ENCODE measurements around the gene LTBP2. TPM values are rescaled to one million over a fixed set of nuclear protein-coding genes. Genes with fewer than 3 reads are reported as not detected.

LTBP2 gene
- total RNA-seq, 1 donor from 2014 or later: 39.5 TPM

DNA sequence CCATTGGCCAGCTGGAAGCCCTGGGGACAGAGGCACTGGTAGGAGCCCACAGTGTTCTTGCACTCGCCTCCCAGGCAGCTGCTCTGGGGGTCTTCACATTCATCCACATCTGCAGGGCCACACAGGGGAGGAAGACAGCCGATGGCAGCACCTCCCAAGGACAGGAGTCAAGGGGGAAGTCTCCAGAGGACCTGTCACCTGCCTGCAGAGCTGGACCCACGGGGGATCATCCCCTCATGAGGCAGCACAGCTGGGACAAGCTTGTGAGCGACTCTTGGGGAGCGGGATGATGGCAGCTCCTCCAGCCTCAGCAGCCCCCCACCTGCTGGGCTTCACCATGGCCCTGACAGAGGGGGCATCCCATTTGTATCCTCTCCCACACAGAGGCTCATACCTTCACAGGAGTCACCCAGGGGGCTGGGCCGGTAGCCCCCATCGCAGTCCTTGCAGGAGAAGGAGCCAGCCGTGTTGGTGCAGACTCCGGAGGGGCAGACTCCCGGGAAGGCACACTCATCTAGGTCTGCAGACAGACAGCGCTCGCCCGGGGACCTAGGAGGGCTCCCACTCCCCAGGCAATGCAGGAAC is 103.1 kb downstream of the LTBP2 start:
- Histone ChIP-seq H3K27ac (no peak overlapping the region), H3K27me3 (ENCODE audit: low read depth) (no peaks in the 10 kb centered on the region), H3K4me1 (peaks cover 4% of the 10 kb centered on the region), H3K36me3 (no peaks in the 10 kb centered on the region), H3K4me3 (no peak overlapping the region), H3K9me3 (no peaks in the 10 kb centered on the region)
- intact Hi-C loops (cut with DNase I): no loop called here
- peak; percentile 35 for DNase-seq
- no peak for ATAC-seq
- TF ChIP-seq, protein P1, sequence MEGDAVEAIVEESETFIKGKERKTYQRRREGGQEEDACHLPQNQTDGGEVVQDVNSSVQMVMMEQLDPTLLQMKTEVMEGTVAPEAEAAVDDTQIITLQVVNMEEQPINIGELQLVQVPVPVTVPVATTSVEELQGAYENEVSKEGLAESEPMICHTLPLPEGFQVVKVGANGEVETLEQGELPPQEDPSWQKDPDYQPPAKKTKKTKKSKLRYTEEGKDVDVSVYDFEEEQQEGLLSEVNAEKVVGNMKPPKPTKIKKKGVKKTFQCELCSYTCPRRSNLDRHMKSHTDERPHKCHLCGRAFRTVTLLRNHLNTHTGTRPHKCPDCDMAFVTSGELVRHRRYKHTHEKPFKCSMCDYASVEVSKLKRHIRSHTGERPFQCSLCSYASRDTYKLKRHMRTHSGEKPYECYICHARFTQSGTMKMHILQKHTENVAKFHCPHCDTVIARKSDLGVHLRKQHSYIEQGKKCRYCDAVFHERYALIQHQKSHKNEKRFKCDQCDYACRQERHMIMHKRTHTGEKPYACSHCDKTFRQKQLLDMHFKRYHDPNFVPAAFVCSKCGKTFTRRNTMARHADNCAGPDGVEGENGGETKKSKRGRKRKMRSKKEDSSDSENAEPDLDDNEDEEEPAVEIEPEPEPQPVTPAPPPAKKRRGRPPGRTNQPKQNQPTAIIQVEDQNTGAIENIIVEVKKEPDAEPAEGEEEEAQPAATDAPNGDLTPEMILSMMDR (IDR thresholded peaks at IDR 0.05): no peak

DNA sequence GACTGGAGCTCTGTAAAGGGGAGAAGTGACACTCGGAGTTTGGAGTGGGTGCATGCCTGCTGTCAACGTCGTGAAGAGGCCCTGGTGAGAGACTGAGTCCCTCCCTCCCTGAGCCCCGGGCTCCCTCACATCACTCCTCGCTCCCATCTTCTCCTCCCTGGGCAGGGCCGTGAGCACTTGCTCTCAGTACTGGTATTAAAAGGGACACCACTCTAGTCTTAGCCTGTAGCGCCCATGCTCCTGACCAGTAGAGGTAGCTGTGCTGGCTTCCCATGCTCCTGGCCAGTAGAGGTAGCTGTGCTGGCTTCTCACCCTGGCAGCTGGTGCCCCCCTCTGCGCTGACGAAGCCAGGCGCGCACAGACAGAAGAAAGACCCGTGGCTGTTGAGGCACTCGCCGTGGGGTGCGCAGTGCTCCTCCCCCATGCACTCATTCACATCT is 103.7 kb downstream of the LTBP2 start:
- H3K27ac ChIP-seq: no peak overlapping the region
- intact Hi-C loops (cut with DNase I): no loop called here

DNA sequence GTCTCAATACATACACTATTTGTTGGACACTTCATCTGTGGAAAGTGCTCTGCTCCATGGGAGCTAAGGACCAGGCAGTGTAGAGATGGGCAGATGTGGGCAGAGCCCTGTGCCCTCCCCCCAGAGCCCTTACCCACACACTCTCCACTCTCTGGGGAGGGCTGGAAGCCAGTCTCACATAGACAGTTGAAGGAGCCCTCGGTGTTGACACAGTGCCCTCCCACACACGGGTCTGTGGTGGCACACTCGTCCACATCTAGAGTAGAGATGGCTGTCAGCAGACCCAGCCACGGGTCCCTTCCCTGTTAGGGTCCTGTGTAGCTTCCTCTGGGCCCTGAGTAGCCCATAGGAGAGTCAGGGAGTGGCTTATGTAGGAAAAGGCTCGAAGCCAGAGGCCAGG is 104.2 kb downstream of the LTBP2 start:
- Histone ChIP-seq H3K4me1 (no peaks in the 10 kb centered on the region), H3K27me3 (ENCODE audit: low read depth) (no peaks in the 10 kb centered on the region), H3K4me3 (no peak overlapping the region), H3K27ac (no peak overlapping the region), H3K9me3 (no peaks in the 10 kb centered on the region), H3K36me3 (no peaks in the 10 kb centered on the region)
- no peak for ATAC-seq
- TF ChIP-seq, protein P1 (IDR thresholded peaks at IDR 0.05): no peak
- DNase-seq: peak; percentile 28
- intact Hi-C loops (cut with DNase I): no loop called here

More for the DNA sequence above, 103.7 kb downstream of the LTBP2 start:
- Histone ChIP-seq H3K27me3 (ENCODE audit: low read depth) (no peaks in the 10 kb centered on the region), H3K4me3 (no peak overlapping the region), H3K9me3 (no peaks in the 10 kb centered on the region), H3K36me3 (no peaks in the 10 kb centered on the region), H3K4me1 (no peaks in the 10 kb centered on the region)
- DNase-seq: no peak
- ATAC-seq: peak in 1 of 2 donors; percentile 20
- TF ChIP-seq, protein P1 (IDR thresholded peaks at IDR 0.05): no peak

DNA sequence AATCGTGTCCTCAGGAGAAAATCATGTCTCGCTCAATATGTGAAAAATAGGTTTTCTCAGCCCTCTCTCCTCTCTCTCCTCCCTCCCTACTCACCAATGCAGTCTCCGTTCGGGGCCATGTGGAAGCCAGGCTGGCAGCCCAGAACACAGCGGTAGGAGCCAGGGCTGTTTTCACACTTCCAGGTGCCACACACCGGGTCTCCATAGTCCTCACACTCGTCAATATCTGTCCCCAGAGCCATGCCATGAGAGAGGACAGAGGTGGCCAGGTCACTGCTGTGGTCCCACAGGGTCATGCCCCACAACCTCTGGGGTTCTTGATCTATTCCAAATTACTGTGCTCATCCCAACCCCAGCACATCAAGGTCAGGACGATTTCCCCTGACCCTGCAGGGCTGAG is 105.0 kb downstream of the LTBP2 start:
- Histone ChIP-seq H3K36me3 (no peaks in the 10 kb centered on the region), H3K9me3 (no peaks in the 10 kb centered on the region), H3K4me1 (no peaks in the 10 kb centered on the region), H3K27me3 (ENCODE audit: low read depth) (no peaks in the 10 kb centered on the region), H3K4me3 (no peak overlapping the region), H3K27ac (no peak overlapping the region)
- intact Hi-C loops (cut with DNase I): no loop called here
- DNase-seq: peak; percentile 13
- TF ChIP-seq, protein P1 (IDR thresholded peaks at IDR 0.05): no peak
- ATAC-seq: no peak

DNA sequence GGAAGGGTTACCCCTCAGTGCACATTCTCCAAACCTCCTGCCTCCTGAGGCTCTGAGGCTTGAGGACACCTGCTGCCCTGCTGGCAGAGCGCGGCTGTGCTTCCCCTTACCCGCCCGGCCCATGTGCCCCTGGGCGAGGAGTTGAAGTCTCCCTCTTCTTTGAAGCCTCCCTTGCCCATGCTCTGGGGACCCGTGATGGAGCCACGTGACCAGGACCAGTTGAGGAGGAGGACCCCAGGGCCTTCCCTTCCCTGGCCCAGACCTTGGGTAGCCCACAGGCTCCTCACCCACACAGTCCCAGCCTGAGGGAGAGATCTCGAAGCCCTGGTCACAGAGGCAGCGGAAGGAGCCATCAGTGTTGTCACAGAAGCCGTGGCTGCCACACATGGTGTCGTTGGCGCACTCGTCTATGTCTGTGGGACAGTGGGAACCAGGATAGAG is 105.6 kb downstream of the LTBP2 start:
- intact Hi-C loops (cut with DNase I): no loop called here
- no peaks in the 10 kb centered on the region for H3K27me3 ChIP-seq (ENCODE audit: low read depth)
- DNase-seq (no peak), ATAC-seq (no peak)
- H3K36me3 ChIP-seq: no peaks in the 10 kb centered on the region
- no peak overlapping the region for H3K4me3 ChIP-seq
- H3K9me3 ChIP-seq: no peaks in the 10 kb centered on the region
- no peak overlapping the region for H3K27ac ChIP-seq
- TF ChIP-seq, protein P1 (IDR thresholded peaks at IDR 0.05): no peak
- H3K4me1 ChIP-seq: no peaks in the 10 kb centered on the region

Data from lower lobe of right lung (tissue), 2 donors.